Colonic mucosa (tissue), 4 donors: Measurements from ENCODE around the gene PMFBP1. TPM values are rescaled to one million over a fixed set of nuclear protein-coding genes. Genes with fewer than 3 reads are reported as not detected.

Source experiments
- DNase-seq: peaks from one replicate; pipeline ENCODE4 v3.0.0-alpha.2; 2020
- H3K27ac ChIP-seq: fragments of 200-600 bp; one replicate; pipeline ENCODE4 v1.8.0; 2021
- H3K27me3 ChIP-seq: fragments of 200-600 bp; one replicate; pipeline ENCODE4 v1.8.0; 2021
- H3K36me3 ChIP-seq: fragments of 200-600 bp; one replicate; pipeline ENCODE4 v1.8.0; 2021
- H3K4me1 ChIP-seq: fragments of 200-600 bp; one replicate; pipeline ENCODE4 v1.8.0; 2021; ENCODE audit warnings: mild to moderate bottlenecking
- H3K4me3 ChIP-seq: fragments of 200-600 bp; one replicate; pipeline ENCODE4 v1.8.0; 2021
- H3K9ac ChIP-seq, 2 donors: one replicate each; pipeline ENCODE4 v1.7.0; 2013; ENCODE audit warnings: control low read depth in 2 of 2, low read depth in 2 of 2, low read length in 2 of 2
- H3K9me3 ChIP-seq: fragments of 200-600 bp; one replicate; pipeline ENCODE4 v1.8.0; 2021
- CTCF ChIP-seq: fragments of 200-600 bp; IDR thresholded peaks from one replicate; pipeline ENCODE4 v1.8.0; 2022; ENCODE audit warnings: antibody characterized with exemption, mild to moderate bottlenecking
- intact Hi-C: fragments of 100-400 bp; cut with DNase I; formaldehyde crosslinking; loops from one replicate; pipeline ENCODE4 v1.14.1; 2022
- total RNA-seq, 2 donors: library from RNA; stranded (reverse); fragmentation: NEBNext Ultra II Directional in 1 of 2; extraction: Animal tissue kit (Norgen Biotek cat#: 25700) in 1 of 2; gene quantifications; one replicate each; pipeline ENCODE4 v1.2.1, GENCODE V29; 2021
- donor health status: healthy.
- donor health status: DM: no; HTN: no; CAD: no.
- donor health status: DM: no; HTN: no; CAD: no.

PMFBP1 gene
- total RNA-seq, 2 donors from 2014 or later: 3.7 to 4.9 TPM

DNA sequence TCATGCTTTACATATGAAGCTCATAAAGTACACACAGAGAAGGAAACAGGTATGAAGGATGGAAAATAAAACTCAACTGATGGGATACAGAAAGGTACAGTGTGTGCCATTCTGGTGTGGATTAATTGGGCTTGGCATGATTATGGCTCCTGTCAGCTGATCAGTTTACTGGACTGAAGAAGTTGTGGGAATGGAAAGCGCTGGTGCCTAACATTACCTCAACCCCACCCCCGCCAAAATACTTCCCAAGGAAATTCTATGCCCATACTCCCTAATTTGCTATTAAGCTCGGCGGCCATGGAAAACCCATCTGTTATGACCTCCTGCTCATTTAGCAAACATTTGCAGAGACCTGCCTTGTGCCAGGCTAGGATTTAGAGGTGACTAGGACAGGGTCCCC lies 16.6 kb upstream of the PMFBP1 start:
- H3K27me3 ChIP-seq: no peaks in the 10 kb centered on the region
- H3K27ac ChIP-seq: no peak overlapping the region
- intact Hi-C loops: no loop called here
- no peak overlapping the region for H3K9ac ChIP-seq
- H3K4me1 ChIP-seq: no peaks in the 10 kb centered on the region
- H3K4me3 ChIP-seq: no peak overlapping the region
- TF ChIP-seq CTCF: no peak
- no peak for DNase-seq
- no peaks in the 10 kb centered on the region for H3K36me3 ChIP-seq
- no peaks in the 10 kb centered on the region for H3K9me3 ChIP-seq

GRCh38 chr16:72187551-72187950 lies 15.6 kb upstream of the PMFBP1 start:
- no peaks in the 10 kb centered on the region for H3K27me3 ChIP-seq
- DNase-seq: no peak
- TF ChIP-seq CTCF: no peak
- H3K36me3 ChIP-seq: no peaks in the 10 kb centered on the region
- no peaks in the 10 kb centered on the region for H3K9me3 ChIP-seq
- no peaks in the 10 kb centered on the region for H3K4me1 ChIP-seq
- H3K4me3 ChIP-seq: no peak overlapping the region
- H3K9ac ChIP-seq: no peak overlapping the region
- intact Hi-C loops: no loop called here
- H3K27ac ChIP-seq: no peak overlapping the region

DNA sequence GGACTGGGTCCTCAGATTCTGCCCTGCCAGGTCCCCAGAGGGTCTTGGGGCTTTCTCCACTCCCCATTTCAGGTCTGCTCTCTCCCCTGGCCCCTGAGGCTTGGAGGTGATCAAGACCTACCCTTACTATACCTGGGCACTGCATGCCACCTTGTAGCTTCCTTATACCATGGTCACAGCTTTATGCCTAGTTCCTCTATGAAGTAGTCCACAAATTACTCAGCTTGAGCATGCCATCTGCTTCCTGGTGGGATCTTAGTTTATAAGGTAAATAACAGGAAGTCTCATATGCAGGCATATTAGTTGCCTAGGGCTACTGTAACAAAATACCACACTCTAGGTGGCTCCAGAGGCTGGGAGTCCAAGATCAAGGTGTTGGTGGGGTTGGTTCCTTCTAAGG lies 11.0 kb upstream of the PMFBP1 start:
- no peak for DNase-seq
- Histone ChIP-seq H3K9ac (no peak overlapping the region), H3K4me1 (no peaks in the 10 kb centered on the region), H3K4me3 (no peak overlapping the region), H3K36me3 (no peaks in the 10 kb centered on the region), H3K27ac (no peak overlapping the region), H3K27me3 (no peaks in the 10 kb centered on the region), H3K9me3 (no peaks in the 10 kb centered on the region)
- no peak for TF ChIP-seq CTCF
- intact Hi-C loops: no loop called here

DNA sequence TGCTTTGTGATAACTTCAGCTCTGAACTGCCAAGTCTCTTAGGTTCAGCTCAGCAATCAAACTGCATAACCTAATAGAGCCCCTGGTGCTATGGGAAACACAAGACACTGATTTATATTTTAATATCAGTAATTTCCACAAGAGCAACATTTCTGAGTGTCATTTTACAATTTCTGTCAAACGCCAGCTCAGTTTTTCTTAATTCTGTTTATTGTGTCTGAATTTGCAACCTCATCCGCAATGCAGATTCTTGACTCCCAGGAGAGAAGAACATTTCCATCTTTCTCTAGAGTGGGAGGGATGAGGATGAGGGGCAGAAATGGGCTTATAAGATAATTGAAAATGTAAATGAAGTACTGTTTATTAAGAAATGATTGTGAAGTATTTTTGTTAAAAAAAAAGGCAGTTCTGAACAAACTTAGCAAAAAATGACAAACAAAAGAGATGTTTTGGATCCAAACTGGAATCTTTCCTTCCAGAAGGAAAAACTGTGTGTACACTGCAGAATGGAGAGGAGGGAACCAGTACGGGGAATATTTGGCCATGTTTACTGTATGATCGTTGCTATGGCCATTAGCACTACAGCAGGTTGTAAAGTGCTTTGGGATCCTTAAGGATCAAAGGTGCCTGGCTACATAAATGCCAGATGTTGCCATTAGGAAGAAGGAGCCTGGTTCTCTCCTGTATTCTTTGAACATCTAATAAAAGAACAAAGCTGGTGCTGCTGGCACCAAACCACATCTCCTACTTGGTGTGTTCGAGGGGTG lies 7.4 kb upstream of the PMFBP1 start:
- DNase-seq: no peak
- TF ChIP-seq CTCF: no peak
- no peaks in the 10 kb centered on the region for H3K27me3 ChIP-seq

GRCh38 chr16:72174726-72175125 lies 2.8 kb upstream of the PMFBP1 start:
- no peak for DNase-seq
- no peak for TF ChIP-seq CTCF
- Histone ChIP-seq H3K4me1 (no peaks in the 10 kb centered on the region), H3K9me3 (no peaks in the 10 kb centered on the region), H3K4me3 (no peak overlapping the region), H3K9ac (no peak overlapping the region), H3K36me3 (no peaks in the 10 kb centered on the region), H3K27ac (no peak overlapping the region), H3K27me3 (no peaks in the 10 kb centered on the region)
- intact Hi-C loops: no loop called here

More for the DNA sequence above, 7.4 kb upstream of the PMFBP1 start:
- H3K27ac ChIP-seq: no peak overlapping the region
- no peak overlapping the region for H3K9ac ChIP-seq
- H3K36me3 ChIP-seq: no peaks in the 10 kb centered on the region
- no peaks in the 10 kb centered on the region for H3K9me3 ChIP-seq
- H3K4me3 ChIP-seq: no peak overlapping the region
- H3K4me1 ChIP-seq: no peaks in the 10 kb centered on the region
- intact Hi-C loops: no loop called here
